ENCODE results near the gene CLDN19. TPM values are rescaled to one million over a fixed set of nuclear protein-coding genes. Genes with fewer than 3 reads are reported as not detected.

Gene CLDN19
- not detected in 3 replicates for total RNA-seq
- long read RNA-seq = 0 reads

- Mint-ChIP-seq H3K4me3 (ENCODE audit: unreplicated experiment) (no peak within 1 kb of the TSS), H3K27ac (ENCODE audit: unreplicated experiment) (no peak within 1 kb of the TSS), H3K36me3 (ENCODE audit: low read depth) (no peaks in the 10 kb centered on the region), H3K9me3 (ENCODE audit: low read depth) (no peaks in the 10 kb centered on the region), H3K4me1 (ENCODE audit: low read depth) (peaks cover 16% of the 10 kb centered on the region), H3K27me3 (ENCODE audit: low read depth) (no peaks in the 10 kb centered on the region)
- DNase-seq (ENCODE audit: low spot score) = no peak
- TF ChIP-seq CTCF (IDR thresholded peaks at IDR 0.05) = no peak
Measured at GRCh38 chr1:42739753-42740700, at the start of gene CLDN19. Gene CLDN19, minus strand, starts transcription at chr1:42740236. Its CDS starts 173 bp downstream, at chr1:42740063.

DNA sequence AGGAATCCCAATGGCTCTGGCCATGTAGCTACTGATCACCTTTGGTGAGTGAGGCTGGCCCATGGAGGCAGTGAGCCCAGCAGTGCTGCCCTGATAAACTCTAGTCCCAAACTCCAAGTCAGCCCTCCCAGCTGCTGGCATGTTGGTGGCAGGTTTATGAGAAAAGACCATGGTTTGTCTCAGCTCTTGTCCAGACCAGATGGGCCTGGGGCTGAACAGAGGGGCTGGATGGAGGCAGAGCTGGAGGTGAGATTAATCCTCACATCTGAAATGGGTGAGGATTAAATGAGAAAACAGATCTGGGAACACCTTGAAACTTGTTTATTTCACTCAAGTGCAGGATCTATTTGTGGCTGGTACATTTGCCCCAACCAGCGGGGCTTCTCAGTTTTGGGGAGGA lies 48.0 kb upstream of the CLDN19 start:
- Mint-ChIP-seq H3K27me3 (ENCODE audit: low read depth) (no peaks in the 10 kb centered on the region), H3K4me3 (ENCODE audit: unreplicated experiment) (no peak overlapping the region), H3K27ac (ENCODE audit: unreplicated experiment) (peak overlapping the region; percentile 22), H3K9me3 (ENCODE audit: low read depth) (no peaks in the 10 kb centered on the region), H3K4me1 (ENCODE audit: low read depth) (no peaks in the 10 kb centered on the region), H3K36me3 (ENCODE audit: low read depth) (peaks cover 4% of the 10 kb centered on the region)
- DNase-seq (ENCODE audit: low spot score) = no peak
- no peak for TF ChIP-seq CTCF (IDR thresholded peaks at IDR 0.05)

GRCh38 chr1:42786097-42786496 lies 46.1 kb upstream of the CLDN19 start:
- no peak for TF ChIP-seq CTCF (IDR thresholded peaks at IDR 0.05)
- DNase-seq (ENCODE audit: low spot score) = no peak
- Mint-ChIP-seq H3K27me3 (ENCODE audit: low read depth) (no peaks in the 10 kb centered on the region), H3K27ac (ENCODE audit: unreplicated experiment) (no peak overlapping the region), H3K4me1 (ENCODE audit: low read depth) (no peaks in the 10 kb centered on the region), H3K9me3 (ENCODE audit: low read depth) (no peaks in the 10 kb centered on the region), H3K36me3 (ENCODE audit: low read depth) (peaks cover 9% of the 10 kb centered on the region), H3K4me3 (ENCODE audit: unreplicated experiment) (no peak overlapping the region)

GRCh38 chr1:42784946-42785693 lies 45.1 kb upstream of the CLDN19 start, which contains the start of gene TMEM269:
Gene TMEM269, plus strand, starts transcription at chr1:42784991. Its CDS starts 4,903 bp downstream, at chr1:42789894.
- Mint-ChIP-seq H3K4me1 (ENCODE audit: low read depth) (no peaks in the 10 kb centered on the region), H3K27me3 (ENCODE audit: low read depth) (no peaks in the 10 kb centered on the region), H3K27ac (ENCODE audit: unreplicated experiment) (no peak within 1 kb of the TSS), H3K36me3 (ENCODE audit: low read depth) (peaks cover 14% of the 10 kb centered on the region), H3K4me3 (ENCODE audit: unreplicated experiment) (no peak within 1 kb of the TSS), H3K9me3 (ENCODE audit: low read depth) (no peaks in the 10 kb centered on the region)
- no peak for DNase-seq (ENCODE audit: low spot score)
- no peak for TF ChIP-seq CTCF (IDR thresholded peaks at IDR 0.05)

- no peak overlapping the region for H3K4me3 Mint-ChIP-seq (ENCODE audit: unreplicated experiment)
- no peaks in the 10 kb centered on the region for H3K4me1 Mint-ChIP-seq (ENCODE audit: low read depth)
- no peak overlapping the region for H3K27ac Mint-ChIP-seq (ENCODE audit: unreplicated experiment)
- no peaks in the 10 kb centered on the region for H3K27me3 Mint-ChIP-seq (ENCODE audit: low read depth)
- DNase-seq (ENCODE audit: low spot score) = no peak
- peaks cover 14% of the 10 kb centered on the region for H3K36me3 Mint-ChIP-seq (ENCODE audit: low read depth)
- no peak for TF ChIP-seq CTCF (IDR thresholded peaks at IDR 0.05)
- no peaks in the 10 kb centered on the region for H3K9me3 Mint-ChIP-seq (ENCODE audit: low read depth)
Measured at GRCh38 chr1:42784547-42784945, 44.5 kb upstream of the CLDN19 start.

Data from chondrocyte (in vitro differentiated cells).